Activated T-cell treated with anti-CD3 and anti-CD28 coated beads, Interleukin-2, amount 50 U/mL, for 72 hours (primary cell): ENCODE measurements around the gene PLCL1. TPM values are rescaled to one million over a fixed set of nuclear protein-coding genes. Genes with fewer than 3 reads are reported as not detected.
"Not testable (repeated sequence)": the region's sequence is repeated elsewhere in the genome, so short reads cannot be mapped to it uniquely, and the experiment has no call there.

ENCODE experiments used
- ATAC-seq, 2 donors: fragments of 150-1000 bp; cut with Tn5 transposase; replicated peaks in 1 of 2; 2 replicates each; pipeline ENCODE4 v1.10.0; 2021; ENCODE audit warnings: moderate library complexity in 2 of 2, mild to moderate bottlenecking in 1 of 2
- DNase-seq, 2 donors: peaks; one replicate each; pipeline ENCODE4 v3.0.0; 2021 to 2022; ENCODE audit warnings: mixed read lengths in 1 of 2
- H3K27ac Mint-ChIP-seq: one replicate; pipeline ENCODE4 v1.8.0; 2022; ENCODE audit warnings: mild to moderate bottlenecking, moderate library complexity, mixed read lengths
- H3K27me3 Mint-ChIP-seq: one replicate; pipeline ENCODE4 v1.8.0; 2022; ENCODE audit warnings: low read depth, mixed read lengths
- H3K36me3 Mint-ChIP-seq, 2 donors: one replicate each; pipeline ENCODE4 v1.8.0; 2022; ENCODE audit warnings: mixed read lengths in 2 of 2, mild to moderate bottlenecking in 1 of 2; ENCODE audit not compliant: insufficient read depth in 2 of 2
- H3K4me1 Mint-ChIP-seq: one replicate; pipeline ENCODE4 v1.8.0; 2022; ENCODE audit warnings: low read depth, mixed read lengths
- H3K4me3 Mint-ChIP-seq, 2 donors: one replicate each; pipeline ENCODE4 v1.8.0; 2022; ENCODE audit warnings: mild to moderate bottlenecking in 2 of 2, mixed read lengths in 2 of 2, moderate library complexity in 2 of 2
- H3K9me3 Mint-ChIP-seq, 2 donors: one replicate each; pipeline ENCODE4 v1.8.0; 2022; ENCODE audit warnings: mixed read lengths in 2 of 2
- total RNA-seq, 2 donors: library from RNA; stranded (reverse); gene quantifications; one replicate each; pipeline ENCODE4 v1.2.3, GENCODE V29; 2022

PLCL1 gene
- total RNA-seq, 2 donors from 2014 or later: 2.8 to 3.6 TPM

DNA sequence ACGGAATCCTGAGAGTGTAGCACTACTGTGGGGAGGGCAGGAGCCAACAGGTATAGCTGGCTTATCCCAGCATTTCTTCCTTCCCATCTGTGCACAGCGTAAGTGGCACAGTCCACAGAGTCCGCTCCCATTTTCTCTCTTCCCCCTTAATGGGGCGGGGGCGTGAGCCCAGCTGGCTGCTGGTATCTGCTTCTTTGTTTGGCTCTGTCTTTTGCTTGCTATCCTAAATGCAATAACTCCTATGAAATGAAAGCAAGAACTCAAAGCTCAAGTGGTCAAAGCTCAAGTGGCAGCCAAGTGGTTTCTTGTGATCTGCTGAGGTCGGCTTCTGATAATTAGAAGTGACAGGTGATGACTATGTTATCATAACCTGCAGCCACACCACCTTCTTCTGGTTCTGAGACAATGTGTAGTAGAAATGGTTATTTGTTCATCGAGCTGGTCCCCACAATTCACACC is 192.7 kb downstream of the PLCL1 start:
- Mint-ChIP-seq H3K4me1 (peaks cover 82% of the 10 kb centered on the region), H3K27ac (no peak overlapping the region)
- no peak for DNase-seq

GRCh38 chr2:197998702-197999101 is 194.3 kb downstream of the PLCL1 start:
- peak overlapping the region; percentile 6 for H3K27ac Mint-ChIP-seq
- DNase-seq (peak; percentile 29 to 30), ATAC-seq (peak; percentile 71 to 73)
- H3K9me3 Mint-ChIP-seq: no peaks in the 10 kb centered on the region
- H3K4me1 Mint-ChIP-seq: peaks cover 72% of the 10 kb centered on the region
- H3K27me3 Mint-ChIP-seq: no peaks in the 10 kb centered on the region
- peak overlapping the region; percentile 20 to 28 for H3K4me3 Mint-ChIP-seq
- peaks cover 1 to 3% of the 10 kb centered on the region in 2 donors for H3K36me3 Mint-ChIP-seq

More for the DNA sequence above, 192.7 kb downstream of the PLCL1 start:
- Mint-ChIP-seq H3K9me3 (no peaks in the 10 kb centered on the region), H3K27me3 (no peaks in the 10 kb centered on the region), H3K4me3 (no peak overlapping the region), H3K36me3 (peaks cover 0 to 3% of the 10 kb centered on the region in 2 donors)
- no peak for ATAC-seq

GRCh38 chr2:198000417-198000816 is 196.0 kb downstream of the PLCL1 start:
- Mint-ChIP-seq H3K36me3 (peaks cover 0 to 1% of the 10 kb centered on the region in 2 donors), H3K27ac (peak overlapping the region; percentile 7), H3K27me3 (no peaks in the 10 kb centered on the region), H3K9me3 (no peaks in the 10 kb centered on the region), H3K4me3 (no peak overlapping the region), H3K4me1 (peaks cover 71% of the 10 kb centered on the region)
- DNase-seq (no peak), ATAC-seq (peak; percentile 52 to 56)

DNA sequence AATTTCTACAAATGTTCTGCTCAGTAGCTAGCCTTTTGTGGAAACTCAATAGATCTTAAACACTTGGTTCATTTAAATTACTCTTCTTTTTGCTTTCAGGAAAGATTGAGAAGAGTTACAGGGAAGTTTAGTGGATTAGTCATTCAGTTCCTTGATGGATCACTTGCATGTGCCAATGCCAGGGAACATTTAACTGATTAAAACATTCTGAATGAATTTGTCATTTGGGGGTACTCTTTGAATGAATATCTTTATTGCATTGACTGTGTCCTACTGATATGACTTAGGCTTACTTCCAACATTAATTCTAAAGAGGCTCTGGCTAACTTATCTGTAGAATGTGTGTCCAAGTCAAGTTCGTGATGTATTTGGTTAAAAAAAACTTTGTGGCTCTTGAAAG is 199.8 kb downstream of the PLCL1 start:
- peak overlapping the region; percentile 22 to 75 for H3K4me3 Mint-ChIP-seq
- H3K9me3 Mint-ChIP-seq: no peaks in the 10 kb centered on the region
- no peaks in the 10 kb centered on the region for H3K27me3 Mint-ChIP-seq
- ATAC-seq (peak; percentile 33 to 48), DNase-seq (no peak)
- peaks cover 3 to 4% of the 10 kb centered on the region in 2 donors for H3K36me3 Mint-ChIP-seq
- peaks cover 80% of the 10 kb centered on the region for H3K4me1 Mint-ChIP-seq
- peak overlapping the region; percentile 75 for H3K27ac Mint-ChIP-seq

DNA sequence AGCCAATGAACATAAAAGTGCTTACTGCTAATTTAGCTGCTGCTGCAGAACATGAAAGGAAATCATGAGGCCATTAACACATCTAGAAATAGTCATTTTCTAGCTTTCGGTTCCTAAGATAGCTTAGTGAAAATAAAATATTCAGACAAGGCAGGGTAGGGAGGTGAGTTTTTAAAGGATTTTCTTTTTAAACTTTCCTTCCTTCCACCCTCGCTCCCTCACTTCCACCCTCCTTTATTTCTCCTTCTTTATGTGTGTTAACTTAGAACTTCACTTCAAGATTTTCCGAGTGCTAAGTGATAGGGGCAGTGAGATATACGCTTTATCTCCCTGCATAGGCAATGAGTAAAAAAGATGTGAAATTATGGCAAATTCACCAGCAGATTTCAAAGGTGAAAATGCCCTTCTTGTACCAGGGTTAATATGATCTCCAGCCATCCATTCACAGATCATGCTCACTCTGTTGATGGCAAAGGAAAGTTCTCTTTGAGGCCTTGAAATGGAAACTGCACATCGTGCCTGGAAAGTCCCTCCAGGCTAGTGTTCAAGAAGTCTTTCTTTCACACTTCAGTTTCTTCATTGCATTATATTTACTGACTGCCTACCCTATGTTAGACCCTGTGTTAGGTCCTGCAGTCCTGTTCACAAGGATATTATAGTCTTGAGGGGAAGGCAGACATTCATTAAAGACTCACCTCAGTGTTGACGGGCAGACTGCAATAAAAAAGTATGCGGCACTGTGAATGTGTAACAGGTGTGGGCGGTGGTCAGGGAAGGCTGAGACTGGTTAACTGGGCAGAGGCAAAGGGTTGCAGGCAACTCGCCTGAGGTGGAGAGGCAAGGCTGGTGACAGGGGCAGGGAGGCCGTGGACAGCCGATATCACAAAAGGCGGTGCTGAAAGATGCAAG is 200.8 kb downstream of the PLCL1 start:
- Mint-ChIP-seq H3K4me1 (peaks cover 81% of the 10 kb centered on the region), H3K27ac (peak overlapping the region; percentile 87), H3K36me3 (peaks cover 7 to 12% of the 10 kb centered on the region in 2 donors), H3K9me3 (peaks cover 3 to 5% of the 10 kb centered on the region in 2 donors), H3K27me3 (no peaks in the 10 kb centered on the region), H3K4me3 (peak overlapping the region; percentile 59 to 75)
- peak; percentile 64 to 70 for ATAC-seq
- DNase-seq: peak; percentile 45 to 50

GRCh38 chr2:198006733-198007132 is 202.3 kb downstream of the PLCL1 start:
- ATAC-seq: no peak
- H3K27me3 Mint-ChIP-seq: no peaks in the 10 kb centered on the region
- peaks cover 66% of the 10 kb centered on the region for H3K4me1 Mint-ChIP-seq
- DNase-seq: no peak
- peak overlapping the region; percentile 35 to 61 for H3K4me3 Mint-ChIP-seq
- H3K36me3 Mint-ChIP-seq: peaks cover 13 to 28% of the 10 kb centered on the region in 2 donors
- H3K27ac Mint-ChIP-seq: peak overlapping the region; percentile 76
- peaks cover 8 to 12% of the 10 kb centered on the region in 2 donors for H3K9me3 Mint-ChIP-seq

GRCh38 chr2:198008230-198008629 is 203.8 kb downstream of the PLCL1 start:
- DNase-seq: no peak
- Mint-ChIP-seq H3K4me1 (peaks cover 66% of the 10 kb centered on the region), H3K27me3 (no peaks in the 10 kb centered on the region), H3K4me3 (peak overlapping the region; percentile 23 to 44), H3K36me3 (peaks cover 14 to 31% of the 10 kb centered on the region in 2 donors), H3K9me3 (peaks cover 10 to 16% of the 10 kb centered on the region in 2 donors), H3K27ac (peak overlapping the region; percentile 1)
- peak; percentile 67 to 72 for ATAC-seq

GRCh38 chr2:198012025-198012424 is 207.6 kb downstream of the PLCL1 start:
- ATAC-seq: no peak
- peaks cover 48% of the 10 kb centered on the region for H3K4me1 Mint-ChIP-seq
- H3K9me3 Mint-ChIP-seq: peaks cover 10 to 16% of the 10 kb centered on the region in 2 donors
- no peaks in the 10 kb centered on the region for H3K27me3 Mint-ChIP-seq
- peaks cover 14 to 31% of the 10 kb centered on the region in 2 donors for H3K36me3 Mint-ChIP-seq
- H3K4me3 Mint-ChIP-seq: no peak overlapping the region
- no peak overlapping the region for H3K27ac Mint-ChIP-seq
- no peak for DNase-seq

- Mint-ChIP-seq H3K4me3 (peak overlapping the region; percentile 21 to 57), H3K27ac (no peak overlapping the region), H3K36me3 (peaks cover 5 to 17% of the 10 kb centered on the region in 2 donors), H3K4me1 (peaks cover 31% of the 10 kb centered on the region), H3K27me3 (no peaks in the 10 kb centered on the region), H3K9me3 (peaks cover 9 to 10% of the 10 kb centered on the region in 2 donors)
- no peak for DNase-seq
- ATAC-seq: no peak
Observed at GRCh38 chr2:198016243-198016642, 211.8 kb downstream of the PLCL1 start.

- ATAC-seq: no peak
- Mint-ChIP-seq H3K9me3 (peaks cover 5 to 7% of the 10 kb centered on the region in 2 donors), H3K27me3 (no peaks in the 10 kb centered on the region), H3K27ac (no peak overlapping the region), H3K4me3 (no peak overlapping the region), H3K36me3 (peaks cover 2 to 11% of the 10 kb centered on the region in 2 donors), H3K4me1 (peaks cover 33% of the 10 kb centered on the region)
- no peak for DNase-seq
Observed at GRCh38 chr2:198017068-198017467, 212.7 kb downstream of the PLCL1 start.

DNA sequence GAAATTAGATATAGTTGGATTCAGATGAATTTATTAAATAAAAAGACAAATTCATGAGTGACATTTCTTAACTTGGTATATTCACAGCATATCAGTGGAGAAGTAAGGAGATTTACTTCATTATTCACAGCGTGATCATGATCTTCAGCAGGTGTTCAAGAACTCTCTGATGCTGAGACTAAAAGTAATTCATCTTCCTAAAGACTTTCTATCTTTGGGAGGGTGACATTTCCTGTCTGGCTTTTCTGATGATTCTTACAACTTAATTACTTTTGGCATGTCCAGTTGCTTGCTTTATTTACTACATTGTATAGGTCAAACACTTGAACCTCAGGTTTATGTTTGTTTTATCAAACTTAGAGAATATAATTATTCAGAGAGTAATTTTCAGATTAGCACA is 224.6 kb downstream of the PLCL1 start:
- Mint-ChIP-seq H3K4me3 (no peak overlapping the region), H3K4me1 (peaks cover 14% of the 10 kb centered on the region), H3K9me3 (peaks cover 0 to under 1% of the 10 kb centered on the region in 2 donors), H3K36me3 (no peaks in the 10 kb centered on the region), H3K27ac (no peak overlapping the region), H3K27me3 (no peaks in the 10 kb centered on the region)
- DNase-seq (no peak), ATAC-seq (no peak)

GRCh38 chr2:198029576-198029975 is 225.2 kb downstream of the PLCL1 start:
- not testable (repeated sequence) for H3K4me3 Mint-ChIP-seq

GRCh38 chr2:198033626-198034025 is 229.2 kb downstream of the PLCL1 start:
- ATAC-seq (no peak), DNase-seq (no peak)
- H3K27me3 Mint-ChIP-seq: no peaks in the 10 kb centered on the region
- no peak overlapping the region for H3K27ac Mint-ChIP-seq
- H3K4me3 Mint-ChIP-seq: no peak overlapping the region
- H3K4me1 Mint-ChIP-seq: peaks cover 19% of the 10 kb centered on the region
- H3K36me3 Mint-ChIP-seq: no peaks in the 10 kb centered on the region
- no peaks in the 10 kb centered on the region for H3K9me3 Mint-ChIP-seq

More at GRCh38 chr2:198029576-198029975, 225.2 kb downstream of the PLCL1 start:
- H3K27ac Mint-ChIP-seq, ATAC-seq, DNase-seq, H3K36me3 Mint-ChIP-seq, H3K9me3 Mint-ChIP-seq, H3K27me3 Mint-ChIP-seq: not testable (repeated sequence)
- H3K4me1 Mint-ChIP-seq: peaks cover 14% of the 10 kb centered on the region
